Vagina (tissue), 2 donors: ENCODE measurements around the gene SPDYE11. TPM values are rescaled to one million over a fixed set of nuclear protein-coding genes. Genes with fewer than 3 reads are reported as not detected.
"Not testable (repeated sequence)": the region's sequence is repeated elsewhere in the genome, so short reads cannot be mapped to it uniquely, and the experiment has no call there.

Experiments
- DNase-seq, 2 donors: peaks; one replicate each; pipeline ENCODE4 v3.0.0-alpha.2; 2017; ENCODE audit errors: extremely low spot score in 2 of 2
- H3K27ac ChIP-seq: fragments of 200-600 bp; sonication (generic); one replicate; pipeline ENCODE4 v1.5.1; 2019
- H3K27me3 ChIP-seq: fragments of 200-600 bp; sonication (generic); one replicate; pipeline ENCODE4 v1.5.1; 2019
- H3K36me3 ChIP-seq, 2 donors: fragments of 200-600 bp; sonication (generic); one replicate each; pipeline ENCODE4 v1.5.1; 2017 to 2019
- H3K4me1 ChIP-seq: fragments of 200-600 bp; sonication (generic); one replicate; pipeline ENCODE4 v1.5.1; 2019
- H3K4me3 ChIP-seq, 2 donors: fragments of 200-600 bp; sonication (generic); 1 replicate in 1 of 2; 2 replicates in 1 of 2; pipeline ENCODE4 v1.5.1; 2016 to 2019
- H3K9me3 ChIP-seq: fragments of 200-600 bp; sonication (generic); one replicate; pipeline ENCODE4 v1.5.1; 2019
- POLR2A ChIP-seq, 2 donors: fragments of 450-650 bp; IDR thresholded peaks; one replicate each; pipeline ENCODE4 v1.6.1; 2017; ENCODE audit warnings: antibody characterized with exemption in 2 of 2, mild to moderate bottlenecking in 2 of 2, moderate library complexity in 2 of 2
- POLR2AphosphoS5 ChIP-seq, 2 donors: sonication (generic); formaldehyde crosslinking; IDR thresholded peaks; one replicate each; pipeline ENCODE4 v1.9.0; 2017; ENCODE audit warnings: antibody characterized with exemption in 2 of 2, mild to moderate bottlenecking in 2 of 2, low read depth in 1 of 2; ENCODE audit not compliant: insufficient read depth in 1 of 2
- intact Hi-C: fragments of 100-400 bp; cut with DNase I; formaldehyde crosslinking; loops from one replicate; pipeline ENCODE4 v1.15.1; 2023
- small RNA-seq: library from RNA; depleted of rRNA; stranded (forward); fragments of <200 nt; gene quantifications from one replicate; pipeline ENCODE3, GENCODE V24; 2016
- total RNA-seq: library from RNA; depleted of rRNA; stranded (reverse); fragments of >200 nt; gene quantifications from one replicate; pipeline ENCODE4 v1.2.3, GENCODE V29; 2016

The SPDYE11 gene, protein sequence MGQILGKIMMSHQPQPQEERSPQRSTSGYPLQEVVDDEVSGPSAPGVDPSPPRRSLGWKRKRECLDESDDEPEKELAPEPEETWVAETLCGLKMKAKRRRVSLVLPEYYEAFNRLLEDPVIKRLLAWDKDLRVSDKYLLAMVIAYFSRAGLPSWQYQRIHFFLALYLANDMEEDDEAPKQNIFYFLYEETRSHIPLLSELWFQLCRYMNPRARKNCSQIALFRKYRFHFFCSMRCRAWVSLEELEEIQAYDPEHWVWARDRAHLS
- not detected for total RNA-seq

DNA sequence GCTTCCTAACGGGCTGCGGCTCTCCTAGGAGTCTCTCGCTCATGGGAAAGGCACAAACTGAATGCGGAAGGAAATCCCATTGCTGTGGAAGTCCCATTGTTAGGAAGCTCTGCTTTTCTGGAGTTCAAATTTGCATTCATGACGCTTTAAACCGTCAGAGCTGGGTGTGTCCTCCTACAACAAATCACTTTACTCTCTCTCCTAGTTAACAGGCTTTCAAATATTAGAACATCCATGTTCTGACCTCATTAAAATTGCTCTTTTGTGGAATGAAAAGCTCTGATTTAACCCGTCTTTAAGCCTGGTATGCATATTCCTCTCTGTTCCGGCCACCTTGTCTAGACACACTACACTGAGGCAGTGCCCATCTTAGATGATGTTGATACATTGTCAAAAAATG, at the start of gene SPDYE11:
Gene SPDYE11 (minus strand): TSS at position 101 of the 400 bp plus-strand sequence. CDS start 1,800 bp downstream, outside the sequence.
- H3K27me3 ChIP-seq, DNase-seq, H3K27ac ChIP-seq, H3K9me3 ChIP-seq, intact Hi-C loops, H3K4me1 ChIP-seq, H3K36me3 ChIP-seq, H3K4me3 ChIP-seq: not testable (repeated sequence)

DNA sequence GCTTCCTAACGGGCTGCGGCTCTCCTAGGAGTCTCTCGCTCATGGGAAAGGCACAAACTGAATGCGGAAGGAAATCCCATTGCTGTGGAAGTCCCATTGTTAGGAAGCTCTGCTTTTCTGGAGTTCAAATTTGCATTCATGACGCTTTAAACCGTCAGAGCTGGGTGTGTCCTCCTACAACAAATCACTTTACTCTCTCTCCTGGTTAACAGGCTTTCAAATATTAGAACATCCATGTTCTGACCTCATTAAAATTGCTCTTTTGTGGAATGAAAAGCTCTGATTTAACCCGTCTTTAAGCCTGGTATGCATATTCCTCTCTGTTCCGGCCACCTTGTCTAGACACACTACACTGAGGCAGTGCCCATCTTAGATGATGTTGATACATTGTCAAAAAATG, 28.2 kb upstream of the SPDYE11 start, which contains the start of gene SPDYE9:
Gene SPDYE9 (minus strand): TSS at position 101 of the 400 bp plus-strand sequence. CDS start 1,800 bp downstream, outside the sequence.
- H3K4me1 ChIP-seq, H3K4me3 ChIP-seq, H3K27me3 ChIP-seq, H3K36me3 ChIP-seq, DNase-seq, H3K27ac ChIP-seq, intact Hi-C loops, H3K9me3 ChIP-seq: not testable (repeated sequence)

DNA sequence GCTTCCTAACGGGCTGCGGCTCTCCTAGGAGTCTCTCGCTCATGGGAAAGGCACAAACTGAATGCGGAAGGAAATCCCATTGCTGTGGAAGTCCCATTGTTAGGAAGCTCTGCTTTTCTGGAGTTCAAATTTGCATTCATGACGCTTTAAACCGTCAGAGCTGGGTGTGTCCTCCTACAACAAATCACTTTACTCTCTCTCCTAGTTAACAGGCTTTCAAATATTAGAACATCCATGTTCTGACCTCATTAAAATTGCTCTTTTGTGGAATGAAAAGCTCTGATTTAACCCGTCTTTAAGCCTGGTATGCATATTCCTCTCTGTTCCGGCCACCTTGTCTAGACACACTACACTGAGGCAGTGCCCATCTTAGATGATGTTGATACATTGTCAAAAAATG, 28.0 kb downstream of the SPDYE11 start, which contains the start of gene SPDYE8:
Gene SPDYE8 (minus strand): TSS at position 101 of the 400 bp plus-strand sequence. CDS start 1,800 bp downstream, outside the sequence.
- H3K27me3 ChIP-seq, H3K36me3 ChIP-seq, H3K9me3 ChIP-seq, H3K4me3 ChIP-seq, H3K4me1 ChIP-seq, intact Hi-C loops, DNase-seq, H3K27ac ChIP-seq: not testable (repeated sequence)

DNA sequence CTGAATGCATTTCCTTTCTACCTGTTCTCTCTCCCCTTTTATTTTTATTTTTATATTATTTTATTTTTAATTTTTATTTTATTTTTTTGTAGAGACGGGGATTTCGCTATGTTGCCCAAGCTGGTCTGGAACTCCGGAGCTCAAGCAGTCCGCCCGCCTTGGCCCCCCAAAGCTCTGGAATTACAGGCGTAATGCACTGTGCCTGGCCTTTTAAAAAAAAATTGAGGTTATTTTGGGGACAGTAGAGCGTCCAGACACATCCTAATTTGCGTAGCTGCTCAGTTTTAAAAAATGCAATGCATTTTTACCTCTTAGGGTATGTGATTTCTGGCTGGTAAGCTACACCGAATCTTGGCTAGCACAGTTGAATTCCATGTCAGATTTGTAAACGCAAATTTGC, 51.2 kb downstream of the SPDYE11 start:
- H3K27me3 ChIP-seq, H3K27ac ChIP-seq: not testable (repeated sequence)

DNA sequence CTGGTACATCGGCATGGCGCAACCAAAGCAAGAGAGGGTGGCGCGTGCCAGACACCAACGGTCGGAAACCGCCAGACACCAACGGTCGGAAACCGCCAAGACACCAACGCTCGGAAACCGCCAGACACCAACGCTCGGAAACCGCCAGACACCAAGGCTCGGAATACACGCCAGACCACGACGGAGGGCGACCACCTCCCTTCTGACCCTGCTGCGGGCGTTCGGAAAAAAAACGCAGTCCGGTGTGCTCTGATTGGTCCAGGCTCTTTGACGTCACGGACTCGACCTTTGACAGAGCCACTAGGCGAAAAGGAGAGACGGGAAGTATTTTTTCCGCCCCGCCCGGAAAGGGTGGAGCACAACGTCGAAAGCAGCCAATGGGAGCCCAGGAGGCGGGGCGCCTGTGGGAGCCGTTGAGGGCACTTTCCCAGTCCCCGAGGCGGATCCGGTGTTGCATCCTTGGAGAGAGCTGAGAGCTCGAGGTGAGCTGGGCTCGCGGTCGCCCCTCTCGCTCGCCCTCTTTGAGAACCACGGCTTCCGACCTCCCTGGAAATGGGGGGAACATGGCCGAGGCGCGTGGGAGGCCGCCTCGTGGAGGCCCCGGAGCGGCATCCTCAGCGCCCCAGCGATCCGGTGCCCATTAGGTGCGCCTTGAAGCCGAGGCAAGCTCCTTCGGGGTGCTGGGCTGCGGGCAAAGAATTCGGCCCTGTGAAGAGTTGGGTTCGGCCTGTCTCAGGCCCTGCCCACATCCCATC, 51.8 kb downstream of the SPDYE11 start:
- H3K4me1 ChIP-seq, H3K27me3 ChIP-seq, H3K9me3 ChIP-seq, intact Hi-C loops, H3K36me3 ChIP-seq: not testable (repeated sequence)
- Histone ChIP-seq H3K4me3 (peak overlapping the region; percentile 67 to 81), H3K27ac (peak overlapping the region; percentile 89)
- TF ChIP-seq POLR2AphosphoS5 (IDR thresholded peaks at IDR 0.05; ENCODE audit: insufficient read depth in 1 of 2, low read depth in 1 of 2) (peak; percentile 78 to 89), POLR2A (IDR thresholded peaks at IDR 0.05) (peak; percentile 39 to 89)
- peak in 1 of 2 donors; percentile 96 for DNase-seq

More for the DNA sequence above, 51.2 kb downstream of the SPDYE11 start:
- intact Hi-C loops, DNase-seq, H3K36me3 ChIP-seq, H3K4me1 ChIP-seq, H3K9me3 ChIP-seq: not testable (repeated sequence)
- H3K4me3 ChIP-seq = peak overlapping the region; percentile 31 to 67

DNA sequence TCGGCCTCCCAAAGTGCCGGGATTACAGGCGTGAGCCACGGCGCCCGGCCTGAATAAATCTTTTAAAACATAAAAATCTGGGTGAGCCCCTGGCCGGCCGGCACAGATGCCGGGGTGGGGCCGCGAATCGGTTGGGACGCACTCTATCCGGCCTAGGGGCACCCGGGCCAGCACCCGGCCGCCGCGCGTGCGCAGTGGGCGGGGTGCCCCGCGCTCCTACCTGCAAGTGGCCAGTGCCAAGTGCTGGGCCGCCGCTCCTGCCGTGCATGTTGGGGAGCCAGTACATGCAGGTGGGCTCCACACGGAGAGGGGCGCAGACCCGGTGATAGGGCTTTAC, 52.4 kb downstream of the SPDYE11 start:
- H3K36me3 ChIP-seq, H3K9me3 ChIP-seq, intact Hi-C loops, H3K4me1 ChIP-seq, DNase-seq, H3K27me3 ChIP-seq: not testable (repeated sequence)
- Histone ChIP-seq H3K4me3 (peak overlapping the region; percentile 67 to 81), H3K27ac (peak overlapping the region; percentile 89)

DNA sequence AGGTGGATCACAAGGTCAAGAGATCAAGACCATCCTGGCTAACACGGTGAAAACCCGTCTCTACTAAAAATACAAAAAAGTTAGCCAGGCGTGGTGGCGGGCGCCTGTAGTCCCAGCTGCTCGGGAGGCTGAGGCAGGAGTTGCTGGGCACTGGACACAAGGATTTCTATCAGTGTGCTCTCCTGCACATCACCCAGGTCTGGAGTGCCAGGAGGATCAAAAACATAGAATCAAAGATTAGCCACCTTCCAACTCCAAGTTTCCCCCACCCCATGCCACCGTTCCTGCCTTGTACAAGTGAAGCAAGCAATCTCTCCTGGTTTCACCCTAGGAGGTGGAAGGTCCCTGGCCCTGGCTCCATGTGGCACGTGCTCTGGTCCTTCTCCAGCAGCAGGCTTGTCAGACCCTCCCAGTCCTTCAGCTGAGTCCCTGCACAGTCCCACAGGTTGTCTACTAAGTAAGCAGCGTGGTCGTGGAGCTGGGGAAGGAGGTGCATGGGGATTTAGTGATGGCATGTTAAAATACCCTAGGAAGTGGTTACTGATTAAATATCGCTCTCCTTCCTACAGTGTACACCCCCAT, 59.7 kb downstream of the SPDYE11 start:
- H3K4me1 ChIP-seq, H3K36me3 ChIP-seq, intact Hi-C loops, H3K27ac ChIP-seq, H3K9me3 ChIP-seq, H3K27me3 ChIP-seq, DNase-seq, H3K4me3 ChIP-seq: not testable (repeated sequence)

Small RNAs within 50 kb of the gene (small RNA-seq; reads per million reads assigned to genes)
- gene RF00019 = not detected

Other genes with a start within 250 kb of the SPDYE11 start
- 6.9 TPM for gene TYW1B, start 229.7 kb downstream of the SPDYE11 start, total RNA-seq
- gene POM121, start 132.8 kb downstream of the SPDYE11 start, total RNA-seq = 21.9 TPM
- not detected for gene TRIM74, start 88.4 kb downstream of the SPDYE11 start, total RNA-seq
- gene SPDYE8, start 28.1 kb downstream of the SPDYE11 start, total RNA-seq = not detected
- not detected for gene SPDYE9, start 28.1 kb upstream of the SPDYE11 start, total RNA-seq